ENCODE results near the gene FHIT.
"Not testable (repeated sequence)": the region's sequence is repeated elsewhere in the genome, so short reads cannot be mapped to it uniquely, and the experiment has no call there.

FHIT gene

GRCh38 chr3:61108247-61109019 is 142.8 kb downstream of the FHIT start:
- no peak for DNase-seq

- no peak for DNase-seq
Measured at GRCh38 chr3:61094608-61095007, 156.6 kb downstream of the FHIT start.

DNA sequence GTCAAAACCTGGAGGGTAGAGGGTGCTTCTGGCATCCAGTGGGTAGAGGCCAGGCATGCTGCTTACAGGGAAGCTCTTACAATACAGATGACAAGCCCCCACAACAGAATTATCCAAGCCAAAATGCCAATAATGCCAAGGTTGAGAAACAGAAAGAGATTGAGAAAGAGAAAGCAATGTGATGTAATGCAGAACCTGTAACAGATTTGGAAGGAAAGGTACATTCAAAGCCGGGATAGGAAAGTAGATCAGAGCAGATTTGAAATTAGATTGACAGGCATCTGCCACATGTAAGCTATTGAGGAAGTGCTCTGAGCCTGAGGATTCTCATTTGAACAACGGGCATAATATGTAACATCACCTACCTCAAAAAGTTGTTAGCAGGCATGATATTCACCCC is 157.9 kb downstream of the FHIT start:
- DNase-seq: no peak

GRCh38 chr3:61092870-61093269 is 158.4 kb downstream of the FHIT start:
- DNase-seq: no peak

DNA sequence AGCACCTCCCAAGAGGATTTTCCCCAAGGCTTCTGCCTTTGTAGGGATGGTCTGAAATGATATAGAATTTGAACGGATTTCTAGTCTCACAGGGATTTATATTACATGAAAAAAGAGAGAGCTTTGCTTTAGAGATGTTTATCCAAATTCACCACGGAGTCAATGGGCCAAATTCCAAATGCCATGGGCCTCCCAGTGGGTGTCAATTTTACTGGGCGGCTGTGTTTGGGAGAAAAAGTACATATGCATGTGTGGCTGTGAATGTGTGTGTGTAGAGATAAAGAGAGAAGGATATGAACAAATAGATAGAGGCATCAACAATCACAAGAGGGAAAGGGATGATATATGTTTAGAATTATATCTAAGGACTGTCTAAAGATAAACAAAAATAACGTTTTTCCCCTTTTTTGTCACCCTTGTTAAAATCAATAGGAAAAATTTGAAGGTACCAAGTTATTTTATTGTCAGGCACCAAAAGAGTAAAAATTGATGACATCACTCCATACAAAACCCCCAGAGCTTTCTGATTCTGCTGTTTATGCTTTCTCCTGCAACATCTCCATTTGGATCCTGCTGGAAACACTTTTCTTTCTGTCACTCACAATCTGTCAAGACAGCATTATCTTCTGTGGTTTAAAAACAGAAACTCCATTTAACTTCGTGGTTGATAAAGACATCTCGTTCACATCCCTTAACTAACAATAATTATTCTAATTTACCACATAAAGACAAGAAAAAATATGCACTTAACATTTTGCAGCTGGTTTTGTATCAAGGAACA is 160.7 kb downstream of the FHIT start:
- DNase-seq: no peak

- DNase-seq: no peak
Measured at GRCh38 chr3:61087465-61087864, 163.8 kb downstream of the FHIT start.

DNA sequence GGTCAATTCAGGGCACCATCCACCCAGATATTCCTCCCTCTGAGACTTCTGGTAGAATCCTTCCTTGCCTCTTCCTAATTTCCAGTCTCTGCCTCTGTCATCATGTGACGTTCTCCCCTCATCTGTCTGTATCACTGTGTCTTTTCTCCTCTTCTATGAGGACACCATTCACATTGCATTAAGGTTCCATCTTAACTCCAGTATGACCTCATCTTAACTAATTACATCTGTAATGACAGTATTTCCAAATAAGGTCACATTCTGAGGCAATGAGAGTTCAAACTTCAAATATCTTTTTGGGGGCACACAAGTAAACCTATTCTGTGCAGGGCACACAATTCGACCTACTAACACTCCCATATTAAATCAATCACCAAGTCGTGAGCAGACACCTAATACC is 169.7 kb downstream of the FHIT start:
- no peak for DNase-seq

DNA sequence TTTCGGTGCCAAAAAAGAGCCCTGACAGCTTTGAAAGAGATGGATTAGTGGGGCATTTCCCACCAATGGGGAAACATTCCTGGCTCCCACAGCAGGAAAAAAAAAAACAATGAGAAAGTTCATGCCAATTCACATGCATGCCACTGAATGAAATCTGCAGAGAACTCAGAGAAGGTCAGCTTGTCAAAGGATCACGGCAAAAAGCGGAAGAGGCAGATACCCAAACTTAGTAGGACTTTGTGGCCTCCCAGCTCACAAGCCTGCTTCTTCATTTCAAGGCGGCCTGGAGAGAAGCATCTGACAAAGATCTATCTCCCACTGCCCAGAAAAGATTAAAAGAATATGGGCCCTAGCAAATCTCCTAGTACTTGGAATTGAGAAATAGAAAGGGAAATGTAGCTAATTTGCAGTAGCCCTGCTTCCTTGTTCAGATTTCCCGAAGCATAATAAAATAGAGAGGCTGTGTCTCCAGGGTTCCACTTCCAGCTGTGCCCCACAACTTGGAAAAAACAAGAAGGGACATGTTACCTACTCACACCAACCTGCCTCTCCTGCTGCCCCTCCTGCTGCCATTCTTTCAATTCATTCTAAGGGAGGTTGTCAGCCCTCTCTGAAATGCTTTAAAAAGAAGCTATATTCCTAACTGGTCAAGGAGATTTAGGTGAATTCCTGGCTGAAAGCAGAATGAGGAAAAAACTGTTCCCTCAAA is 170.4 kb downstream of the FHIT start:
- no peak for DNase-seq

DNA sequence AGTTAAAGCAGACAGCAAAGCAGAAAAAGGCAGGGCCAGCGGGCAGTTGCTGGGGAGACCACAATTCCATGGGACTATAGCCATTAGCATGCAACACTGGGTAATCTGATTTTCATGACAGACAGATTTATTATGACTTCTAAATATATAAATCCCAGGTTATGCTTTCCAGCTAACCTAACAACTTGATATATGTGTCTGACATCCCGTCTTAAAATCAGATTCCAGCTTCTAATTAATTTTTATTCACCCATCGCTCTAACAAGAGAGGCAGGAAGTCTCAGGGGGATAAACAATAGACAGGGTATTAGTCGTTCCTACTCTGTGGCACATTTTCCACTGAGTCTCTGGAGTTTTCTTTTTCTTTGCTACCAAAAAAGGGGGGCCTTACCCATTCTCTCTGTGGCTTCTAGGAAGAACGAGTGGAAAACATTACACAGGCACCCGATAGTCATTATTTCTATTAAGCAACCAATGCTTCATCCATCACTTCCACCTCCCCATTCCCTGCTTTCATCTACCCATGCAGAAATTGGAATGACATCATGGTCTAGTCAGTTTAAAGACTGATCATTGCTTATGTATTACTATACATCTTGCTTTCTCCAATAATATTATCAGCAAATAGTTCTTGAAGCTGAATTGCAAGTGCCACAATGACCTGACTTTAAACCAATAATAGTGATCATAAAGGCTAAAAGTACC is 173.1 kb downstream of the FHIT start:
- no peak for DNase-seq

GRCh38 chr3:61077551-61077950 is 173.7 kb downstream of the FHIT start:
- DNase-seq: no peak

GRCh38 chr3:61074783-61075182 is 176.5 kb downstream of the FHIT start:
- no peak for DNase-seq

DNA sequence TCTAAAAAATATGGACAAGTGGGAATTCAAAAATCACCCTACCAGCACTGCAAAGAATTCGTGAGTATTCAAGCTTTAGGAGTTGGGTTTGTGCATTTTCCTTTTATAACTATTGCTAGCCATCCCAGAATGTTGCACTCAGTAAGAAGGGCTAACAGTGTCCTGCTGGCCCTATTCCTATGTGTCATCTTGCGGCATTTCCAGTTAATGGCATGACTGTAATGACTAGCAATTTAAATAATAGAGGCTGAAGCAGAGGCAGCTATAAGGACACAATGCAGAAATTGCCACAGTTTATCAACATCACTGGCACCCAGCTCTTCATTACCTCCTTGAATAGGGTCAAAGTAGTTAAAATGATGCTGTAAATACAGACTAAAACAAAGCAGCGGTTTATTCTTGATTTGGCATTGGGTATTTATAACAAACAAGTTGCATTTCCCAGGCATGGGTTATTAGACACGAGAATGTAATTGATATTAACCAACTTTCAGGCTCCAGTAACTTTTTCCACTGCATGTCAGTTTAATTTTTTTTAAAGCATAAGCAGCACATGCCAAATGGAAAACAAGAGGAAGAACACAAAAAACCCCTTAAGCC is 177.6 kb downstream of the FHIT start:
- DNase-seq: no peak

GRCh38 chr3:61068084-61068483 is 183.2 kb downstream of the FHIT start:
- no peak for DNase-seq

DNA sequence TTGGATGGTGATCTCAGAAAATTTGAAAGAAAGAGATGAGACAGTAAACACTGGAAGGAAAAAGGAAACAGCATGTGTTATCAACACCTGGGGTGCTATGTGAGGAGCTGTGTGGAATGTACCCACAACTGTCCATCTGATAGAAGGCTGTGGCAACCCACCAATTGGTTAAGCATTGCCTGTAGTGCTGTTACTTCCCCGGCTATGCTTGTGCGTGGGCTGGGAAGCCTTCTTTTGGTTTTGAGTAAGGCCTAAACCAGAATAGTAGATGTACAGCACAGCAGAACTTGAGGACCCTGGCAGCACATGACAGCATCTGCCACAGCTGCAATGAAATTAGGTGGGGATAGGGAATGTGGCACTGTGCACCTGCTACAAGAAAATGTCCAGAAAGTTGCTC is 184.5 kb downstream of the FHIT start:
- no peak for DNase-seq

DNA sequence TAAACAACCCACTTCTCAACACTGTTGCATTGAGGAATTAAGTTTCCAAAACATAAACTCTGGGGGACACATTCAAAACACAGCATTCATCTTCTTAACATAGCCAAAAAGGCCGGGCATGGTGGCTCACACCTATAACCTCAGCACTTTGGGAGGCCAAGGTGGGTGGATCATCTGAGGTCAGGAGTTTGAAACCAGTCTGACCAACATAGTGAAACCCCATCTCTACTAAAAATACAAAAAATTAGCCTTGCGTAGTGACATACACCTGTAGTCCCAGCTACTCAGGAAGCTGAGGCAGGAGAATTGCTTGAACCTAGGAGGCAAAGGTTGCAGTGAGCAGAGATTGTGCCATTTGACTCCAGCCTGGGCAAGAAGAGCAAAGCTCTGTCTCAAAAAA is 185.0 kb downstream of the FHIT start:
- DNase-seq: not testable (repeated sequence)

DNA sequence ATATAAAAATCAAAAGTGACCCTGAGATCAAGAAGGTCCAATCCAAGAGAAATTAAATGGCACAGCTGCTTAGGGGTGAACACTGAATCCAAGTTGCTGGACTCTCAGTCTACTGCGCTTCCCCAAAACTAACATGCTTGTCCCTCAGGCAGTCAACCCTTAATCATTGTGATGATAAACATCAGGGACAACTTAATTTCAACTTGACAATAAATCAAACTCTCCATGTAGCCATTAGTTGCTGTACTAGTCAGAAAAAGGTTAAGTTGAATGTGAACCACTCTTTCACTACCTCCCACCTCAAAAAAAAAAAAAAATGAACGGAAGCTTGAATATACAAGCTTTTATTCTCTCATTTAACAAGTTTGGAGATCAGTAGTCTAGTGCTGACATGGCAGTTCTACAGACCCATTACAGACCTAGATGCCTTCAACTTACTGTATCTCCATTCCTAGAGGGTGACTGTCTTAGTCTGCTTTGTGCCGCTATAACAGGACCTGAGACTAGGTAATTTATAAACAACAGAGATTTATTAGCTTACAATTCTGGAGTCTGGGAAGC is 185.7 kb downstream of the FHIT start:
- DNase-seq: no peak

DNA sequence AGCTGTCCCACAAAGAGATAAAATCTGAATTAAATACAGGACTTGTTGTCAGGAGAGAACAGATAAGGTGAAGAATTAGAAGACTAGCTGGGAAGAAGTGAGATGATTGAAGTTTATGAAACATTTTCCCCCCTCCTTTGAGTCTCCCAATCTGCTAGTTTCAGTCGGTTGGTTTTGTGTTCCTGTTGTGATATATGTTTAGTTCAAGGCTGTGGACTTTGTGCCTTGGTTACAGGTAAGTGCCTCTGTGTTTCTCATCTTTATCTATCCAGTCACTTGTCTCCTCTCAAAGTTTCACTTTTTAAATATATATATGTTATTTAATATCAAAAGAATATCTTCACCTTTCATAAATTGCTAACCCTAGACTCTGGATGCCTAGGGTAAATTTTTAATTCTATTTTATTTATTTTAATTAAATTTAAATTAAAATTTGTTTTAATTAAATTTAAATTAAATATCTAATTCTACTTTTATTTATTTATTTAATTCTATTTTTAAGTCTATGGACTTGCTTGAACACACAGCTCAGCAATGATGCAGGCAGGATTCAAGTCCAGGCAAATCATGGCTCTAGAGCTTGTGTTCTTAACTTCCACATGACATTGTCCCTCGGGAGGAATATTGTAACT is 190.0 kb downstream of the FHIT start:
- DNase-seq: no peak

DNA sequence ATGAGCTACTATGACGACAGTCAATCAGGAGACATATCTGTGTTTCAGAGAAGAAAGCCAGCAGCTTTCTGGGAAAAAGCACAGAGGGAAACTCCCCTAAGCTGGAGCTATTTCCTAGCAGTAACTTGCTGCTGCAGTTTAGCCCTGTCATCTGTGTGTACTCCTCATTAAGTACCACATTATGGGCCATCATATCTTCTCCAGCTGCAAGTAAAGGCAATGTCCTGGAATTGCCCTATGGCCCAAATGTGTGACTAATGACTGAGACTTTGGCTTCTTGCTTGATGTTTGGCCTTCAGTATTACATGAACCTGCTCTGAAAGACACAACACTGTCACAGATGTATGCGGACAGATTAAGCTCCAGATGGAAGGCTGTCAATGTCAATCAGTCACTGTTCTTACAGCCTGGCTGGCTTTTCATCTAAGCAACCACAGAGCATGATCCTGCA is 190.8 kb downstream of the FHIT start:
- no peak for DNase-seq

DNA sequence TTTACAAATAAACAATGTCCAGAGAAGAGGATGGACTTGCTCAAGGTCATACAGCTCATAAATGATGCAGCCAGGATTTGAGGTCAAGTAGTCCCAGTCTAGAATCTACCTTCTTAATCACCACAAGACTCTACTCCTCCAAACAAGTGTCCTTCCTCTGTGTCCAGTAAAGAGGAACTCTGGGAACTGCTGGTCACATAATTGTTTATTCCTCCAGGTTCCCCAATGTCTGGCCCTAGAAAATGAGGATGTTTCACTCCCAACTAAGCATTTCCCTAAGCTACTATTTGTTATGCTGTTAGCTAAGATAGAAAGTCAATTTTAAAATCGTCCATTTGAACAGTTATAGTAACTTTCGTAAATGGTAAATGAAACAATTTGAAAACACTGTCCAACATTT is 192.4 kb downstream of the FHIT start:
- no peak for DNase-seq

- DNase-seq: no peak
Measured at GRCh38 chr3:61057464-61057863, 193.8 kb downstream of the FHIT start.

DNA sequence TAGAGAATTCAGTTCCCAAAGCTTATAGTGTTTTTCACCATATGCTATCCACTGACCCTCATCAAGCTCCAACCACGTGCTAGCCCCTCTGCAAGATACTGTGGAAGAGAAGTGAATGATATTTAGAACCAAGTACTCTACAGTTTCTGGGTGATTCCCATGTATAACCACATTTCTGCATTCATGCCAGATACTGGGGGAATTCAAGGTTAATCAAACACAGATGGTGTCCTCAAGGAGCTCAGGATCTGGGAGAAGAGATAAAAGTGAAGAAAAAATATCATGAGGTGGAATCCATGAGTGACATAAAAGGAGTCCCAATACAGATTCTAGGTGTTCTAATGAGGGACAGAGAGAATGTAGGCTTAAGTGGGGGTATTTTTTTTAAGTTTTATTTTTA is 195.8 kb downstream of the FHIT start:
- DNase-seq: no peak
